Activated T-helper 2 cell treated with anti-CD3 and anti-CD28 coated beads, Interferon-gamma antibody, Interleukin-2, Interleukin-4, amounts not matched to agents 10 μg/mL and 5 μg/mL and 100 μg/mL, durations not matched to agents 14 hours and 24 hours and 36 hours (primary cell): ENCODE results near the gene MBTPS2. TPM values are rescaled to one million over a fixed set of nuclear protein-coding genes. Genes with fewer than 3 reads are reported as not detected.

ENCODE experiments used
- DNase-seq: peaks from one replicate; pipeline ENCODE4 v3.0.0; 2021; ENCODE audit warnings: low spot score
- H3K27ac Mint-ChIP-seq: one replicate; pipeline ENCODE4 v1.8.0; 2021; ENCODE audit warnings: mixed read lengths
- H3K27me3 Mint-ChIP-seq: one replicate; pipeline ENCODE4 v1.8.0; 2021; ENCODE audit warnings: low read depth, mixed read lengths
- H3K36me3 Mint-ChIP-seq: one replicate; pipeline ENCODE4 v1.8.0; 2021; ENCODE audit warnings: low read depth, mixed read lengths
- H3K4me1 Mint-ChIP-seq: one replicate; pipeline ENCODE4 v1.8.0; 2021; ENCODE audit warnings: low read depth, mixed read lengths
- H3K4me3 Mint-ChIP-seq: one replicate; pipeline ENCODE4 v1.8.0; 2021; ENCODE audit warnings: low read depth, mild to moderate bottlenecking, moderate library complexity, mixed read lengths
- H3K9me3 Mint-ChIP-seq: one replicate; pipeline ENCODE4 v1.8.0; 2021; ENCODE audit warnings: mixed read lengths
- intact Hi-C: fragments of 100-400 bp; cut with micrococcal nuclease; formaldehyde crosslinking; loops from one replicate; pipeline ENCODE4 v1.15.1; 2023
- total RNA-seq: library from RNA; stranded (reverse); gene quantifications from 2 replicates; pipeline ENCODE4 v1.2.3, GENCODE V29; 2022

MBTPS2 gene
- total RNA-seq, 1 donor from 2014 or later, result 9.8 TPM

DNA sequence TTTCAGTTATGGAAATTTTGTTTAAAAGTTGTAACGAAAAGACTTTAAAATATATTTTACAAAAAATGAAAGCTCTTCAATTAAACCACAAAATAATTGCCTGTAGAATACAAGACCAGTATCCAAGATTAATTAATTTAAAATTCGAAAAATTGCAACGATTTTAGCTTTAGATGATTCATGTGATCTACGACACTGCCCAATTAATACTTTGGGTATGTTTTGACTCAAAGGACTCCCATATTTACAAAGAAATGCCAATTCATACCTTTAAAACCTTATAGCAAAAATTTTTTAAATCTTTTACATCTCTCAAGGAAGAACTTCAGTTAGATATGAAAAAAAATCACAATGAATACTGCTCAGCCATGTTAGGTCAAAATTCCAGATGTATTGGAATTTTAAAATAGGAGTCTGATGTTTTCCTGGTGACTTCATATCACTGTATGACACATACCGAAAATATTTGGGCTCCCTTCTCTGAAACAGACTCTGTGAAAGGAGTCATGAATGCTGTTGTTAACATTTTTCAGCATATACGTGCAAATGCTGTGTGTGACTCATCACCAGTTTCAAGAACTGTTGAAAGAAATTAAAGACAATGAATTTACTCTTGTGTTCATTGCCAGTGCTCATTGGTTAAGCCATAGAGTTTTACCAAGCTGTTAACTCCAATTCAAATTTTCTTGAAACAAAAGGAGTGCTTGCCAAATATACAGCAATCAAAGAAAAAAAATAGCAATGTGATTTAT lies 87.3 kb downstream of the MBTPS2 start:
- H3K4me1 Mint-ChIP-seq, result peaks cover 29% of the 10 kb centered on the region
- intact Hi-C loops, result loop anchor here (2.0 to 5.0 kb wide), 3 partner anchors 14 to 1329 kb away; partner anchors contain the start of gene SMS
- no peak for DNase-seq
- peak overlapping the region; percentile 83 for H3K27ac Mint-ChIP-seq
- no peak overlapping the region for H3K4me3 Mint-ChIP-seq
- no peaks in the 10 kb centered on the region for H3K27me3 Mint-ChIP-seq
- peaks cover 12% of the 10 kb centered on the region for H3K36me3 Mint-ChIP-seq
- H3K9me3 Mint-ChIP-seq, result peaks cover 15% of the 10 kb centered on the region

DNA sequence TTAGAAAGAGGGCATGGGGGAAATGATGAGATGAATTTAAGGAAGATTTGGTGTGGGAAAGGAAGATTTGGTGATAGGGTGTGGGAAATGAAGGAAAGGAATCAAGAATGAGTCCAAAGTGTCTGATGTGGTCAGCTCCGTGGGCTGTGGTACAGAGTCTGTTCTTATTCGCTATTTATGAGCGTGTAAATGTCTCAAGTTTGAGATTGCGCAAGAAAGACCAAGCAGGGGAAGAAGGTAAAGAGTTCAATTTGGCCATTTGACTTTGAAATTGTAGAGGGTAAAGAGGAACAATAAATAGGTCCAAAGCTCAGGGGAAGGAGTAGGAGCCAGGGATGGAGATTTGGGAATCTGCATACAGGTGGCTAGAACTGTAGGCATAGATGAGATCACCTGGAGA lies 89.8 kb downstream of the MBTPS2 start:
- peaks cover 38% of the 10 kb centered on the region for H3K4me1 Mint-ChIP-seq
- H3K9me3 Mint-ChIP-seq, result peaks cover 15% of the 10 kb centered on the region
- intact Hi-C loops, result loop anchor here (5.0 kb wide), 2 partner anchors 43 to 1332 kb away; no protein-coding TSS in a partner anchor
- DNase-seq, result no peak
- no peak overlapping the region for H3K4me3 Mint-ChIP-seq
- no peaks in the 10 kb centered on the region for H3K27me3 Mint-ChIP-seq
- peak overlapping the region; percentile 95 for H3K27ac Mint-ChIP-seq
- peaks cover 12% of the 10 kb centered on the region for H3K36me3 Mint-ChIP-seq

DNA sequence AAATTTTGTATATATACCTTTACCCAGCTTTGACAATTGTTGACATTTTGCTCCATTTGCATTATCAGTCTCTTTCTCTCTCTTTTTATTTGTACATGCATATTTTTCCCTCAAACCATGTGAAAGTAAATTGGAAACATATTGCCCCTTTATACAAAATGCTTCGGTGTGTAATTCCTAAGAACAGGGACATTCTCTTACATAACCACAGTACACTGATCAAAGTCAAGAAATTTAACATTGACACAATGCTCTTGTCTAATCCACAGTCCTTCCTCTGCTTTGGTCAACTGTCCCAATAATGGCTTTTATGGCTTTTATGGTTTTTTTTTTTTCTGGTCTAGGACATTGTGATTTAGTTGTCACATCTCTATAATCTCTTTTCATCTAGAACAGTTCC lies 91.6 kb downstream of the MBTPS2 start:
- Mint-ChIP-seq H3K36me3 (peaks cover 12% of the 10 kb centered on the region), H3K4me3 (no peak overlapping the region), H3K27me3 (no peaks in the 10 kb centered on the region), H3K4me1 (peaks cover 38% of the 10 kb centered on the region), H3K9me3 (peaks cover 15% of the 10 kb centered on the region), H3K27ac (peak overlapping the region; percentile 65)
- intact Hi-C loops, result loop anchor here (5.0 kb wide), 1 partner anchor 89 kb away; no protein-coding TSS in a partner anchor
- DNase-seq, result no peak

DNA sequence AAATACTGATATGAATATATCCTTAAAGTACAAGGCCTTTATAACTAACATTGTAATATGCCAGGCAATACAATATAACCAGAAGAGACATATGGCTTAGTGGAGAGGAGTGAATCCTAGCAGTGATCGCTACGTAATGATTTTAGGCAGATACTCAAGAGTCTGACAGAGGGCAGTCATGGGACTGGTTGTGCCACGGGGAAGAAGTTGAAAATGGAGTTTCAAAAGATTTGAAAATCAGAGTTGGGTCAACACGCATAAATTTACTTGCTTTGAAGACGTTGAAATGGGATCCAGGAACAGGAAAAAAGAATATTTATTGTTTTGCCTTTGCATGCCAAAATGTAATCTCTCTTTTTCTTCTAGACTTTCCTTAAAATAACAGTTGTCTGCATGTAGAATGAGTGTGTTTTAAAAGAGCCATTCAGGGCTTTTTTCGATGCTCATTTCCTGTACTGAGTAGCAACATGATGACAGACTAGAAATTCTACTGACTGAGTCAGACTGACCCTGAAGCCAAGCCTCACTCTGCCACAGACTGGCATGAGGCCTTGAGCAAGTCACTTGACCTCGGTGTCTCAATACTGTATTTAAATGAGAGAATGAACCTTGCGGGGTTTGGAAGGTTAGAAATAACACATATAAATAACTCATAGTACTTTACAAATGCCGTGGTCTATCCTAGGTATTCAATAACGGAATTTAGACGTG lies 93.0 kb downstream of the MBTPS2 start:
- Mint-ChIP-seq H3K36me3 (peaks cover 12% of the 10 kb centered on the region), H3K4me3 (no peak overlapping the region), H3K9me3 (peaks cover 15% of the 10 kb centered on the region), H3K27me3 (no peaks in the 10 kb centered on the region), H3K27ac (peak overlapping the region; percentile 62), H3K4me1 (peaks cover 31% of the 10 kb centered on the region)
- intact Hi-C loops, result loop anchor here (1.0 to 5.0 kb wide), 2 partner anchors 8 to 90 kb away; partner anchors contain the start of gene SMS
- no peak for DNase-seq

DNA sequence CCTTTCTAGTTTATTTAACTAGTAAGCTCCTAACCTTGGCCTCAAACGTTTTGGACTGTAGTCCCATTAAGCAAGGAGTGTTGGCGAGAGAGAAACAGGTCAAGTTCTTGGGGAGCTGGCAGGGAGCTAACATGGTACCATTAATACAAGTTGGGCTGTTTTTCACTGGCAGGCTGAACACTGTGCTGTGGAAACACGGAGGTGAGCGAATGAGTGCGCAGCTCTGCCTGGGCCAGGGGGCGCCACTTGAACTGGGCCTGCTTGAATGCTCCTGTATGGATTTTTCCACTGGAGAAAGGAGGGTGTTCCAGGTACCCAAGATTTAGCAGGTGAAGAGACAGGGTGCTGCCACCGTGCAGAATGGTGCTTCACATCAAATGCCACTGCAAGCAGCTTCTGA lies 93.7 kb downstream of the MBTPS2 start:
- intact Hi-C loops, result loop anchor here (5.0 kb wide), 1 partner anchor 91 kb away; no protein-coding TSS in a partner anchor
- DNase-seq, result no peak
- Mint-ChIP-seq H3K4me1 (peaks cover 31% of the 10 kb centered on the region), H3K27me3 (no peaks in the 10 kb centered on the region), H3K27ac (peak overlapping the region; percentile 62), H3K36me3 (peaks cover 12% of the 10 kb centered on the region), H3K9me3 (peaks cover 15% of the 10 kb centered on the region), H3K4me3 (no peak overlapping the region)

DNA sequence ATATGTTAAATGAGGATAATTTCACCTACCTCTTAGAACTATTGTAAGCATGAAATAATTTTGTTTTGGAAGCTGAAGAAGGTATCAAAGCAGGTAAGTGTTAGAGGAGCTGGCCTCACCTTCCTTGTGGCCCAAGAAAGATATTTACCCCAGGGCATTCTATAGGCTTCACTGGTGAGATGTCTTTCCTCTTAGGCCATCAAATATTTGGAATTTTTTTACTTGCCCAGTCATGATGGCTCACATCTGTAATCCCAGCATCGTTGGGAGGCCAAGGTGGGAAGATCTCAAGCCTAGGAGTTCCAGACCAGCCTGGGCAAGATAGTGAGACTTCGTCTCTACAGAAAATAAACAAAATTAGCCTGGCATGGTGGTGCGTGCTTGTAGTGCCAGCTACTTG lies 95.0 kb downstream of the MBTPS2 start:
- H3K4me1 Mint-ChIP-seq, result peaks cover 26% of the 10 kb centered on the region
- H3K36me3 Mint-ChIP-seq, result peaks cover 5% of the 10 kb centered on the region
- H3K4me3 Mint-ChIP-seq, result no peak overlapping the region
- H3K9me3 Mint-ChIP-seq, result peaks cover 7% of the 10 kb centered on the region
- H3K27me3 Mint-ChIP-seq, result no peaks in the 10 kb centered on the region
- DNase-seq, result no peak
- no peak overlapping the region for H3K27ac Mint-ChIP-seq
- intact Hi-C loops, result loop anchor here (5.0 kb wide), 1 partner anchor 92 kb away; no protein-coding TSS in a partner anchor

Other genes starting within 250 kb of the MBTPS2 start
- gene KLHL34, start 181.3 kb upstream of the MBTPS2 start, total RNA-seq, result 0.23 TPM in 2 replicates
- not detected in 2 replicates for gene SMPX, start 81.5 kb upstream of the MBTPS2 start, total RNA-seq
- 1.7 and 2.0 TPM in 2 replicates for gene YY2, start 16.4 kb downstream of the MBTPS2 start, total RNA-seq
- 143 TPM in 2 replicates for gene SMS, start 101.1 kb downstream of the MBTPS2 start, total RNA-seq
- 7.6 and 7.8 TPM in 2 replicates for gene PHEX, start 192.7 kb downstream of the MBTPS2 start, total RNA-seq